GM19467 (cell line): ENCODE data around the gene NDRG4.
A peak's percentile ranks its signal among the peaks of the same experiment; 100 is the strongest.

Experiments used
- ATAC-seq: cut with Tn5 transposase; IDR thresholded peaks from one replicate; pipeline ENCODE4 v1.9.1; 2021; ENCODE audit warnings: mild to moderate bottlenecking, moderate library complexity; ENCODE audit not compliant: unreplicated experiment

NDRG4 gene, protein sequence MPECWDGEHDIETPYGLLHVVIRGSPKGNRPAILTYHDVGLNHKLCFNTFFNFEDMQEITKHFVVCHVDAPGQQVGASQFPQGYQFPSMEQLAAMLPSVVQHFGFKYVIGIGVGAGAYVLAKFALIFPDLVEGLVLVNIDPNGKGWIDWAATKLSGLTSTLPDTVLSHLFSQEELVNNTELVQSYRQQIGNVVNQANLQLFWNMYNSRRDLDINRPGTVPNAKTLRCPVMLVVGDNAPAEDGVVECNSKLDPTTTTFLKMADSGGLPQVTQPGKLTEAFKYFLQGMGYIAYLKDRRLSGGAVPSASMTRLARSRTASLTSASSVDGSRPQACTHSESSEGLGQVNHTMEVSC

DNA sequence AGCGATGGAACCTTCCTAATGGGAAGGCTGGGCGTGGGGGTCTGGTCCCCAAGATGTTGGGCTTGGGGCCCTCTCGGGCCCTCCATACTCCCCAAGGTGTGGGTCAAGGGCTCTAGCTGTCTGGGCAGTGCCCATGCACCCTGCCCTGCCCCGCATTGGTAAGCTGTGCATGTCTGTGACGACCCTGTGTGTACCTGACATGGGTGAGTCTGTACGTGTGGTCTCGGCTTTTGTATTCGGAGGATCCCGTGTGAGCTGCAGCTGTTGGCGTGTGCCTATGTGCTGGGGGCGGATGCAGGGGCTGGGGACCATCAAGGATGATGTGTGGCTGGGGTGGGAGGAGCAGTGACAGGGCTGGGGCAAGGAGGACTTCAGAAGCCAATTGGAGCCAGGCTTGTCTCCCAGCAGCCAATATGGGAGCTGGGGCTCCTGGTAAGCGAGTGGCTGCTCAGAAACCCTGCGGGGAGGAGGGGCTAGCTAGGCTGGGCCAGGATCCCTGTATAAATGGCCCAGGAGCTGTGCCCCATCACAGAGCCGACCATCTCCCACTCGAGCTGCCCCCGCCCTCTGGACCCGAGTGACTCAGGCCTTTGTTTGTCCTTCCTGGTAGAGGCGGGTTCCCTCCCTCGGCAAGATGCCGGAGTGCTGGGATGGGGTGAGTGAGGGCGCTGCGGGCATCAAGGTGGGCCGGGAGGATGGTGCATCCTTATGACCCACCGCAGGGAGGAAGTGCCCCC lies at the start of gene NDRG4:
Gene NDRG4, plus strand, starts transcription at position 529 of the 737 bp plus-strand sequence. Its CDS starts 106 bp downstream, at position 635.
- peak; percentile 48 for ATAC-seq

DNA sequence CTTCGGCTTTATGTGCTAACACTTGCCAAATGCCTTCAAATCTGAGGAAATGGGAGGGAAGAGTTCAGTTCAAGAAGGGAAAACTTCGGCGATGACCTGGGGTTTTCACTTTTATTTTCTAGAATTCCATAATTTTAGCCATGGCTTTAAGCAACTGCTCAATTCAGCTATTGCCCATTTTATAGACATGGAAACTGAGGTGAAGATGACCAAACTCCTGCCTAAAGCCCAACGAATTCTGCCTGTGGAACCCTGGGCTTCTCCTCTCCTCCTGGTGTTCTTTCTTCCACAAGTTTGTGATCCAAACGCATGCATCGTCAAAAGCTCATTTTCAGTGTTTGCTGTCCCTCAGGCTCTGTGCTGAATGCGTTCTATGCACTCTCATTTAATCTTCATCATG lies 49.4 kb upstream of the NDRG4 start:
- no peak for ATAC-seq

DNA sequence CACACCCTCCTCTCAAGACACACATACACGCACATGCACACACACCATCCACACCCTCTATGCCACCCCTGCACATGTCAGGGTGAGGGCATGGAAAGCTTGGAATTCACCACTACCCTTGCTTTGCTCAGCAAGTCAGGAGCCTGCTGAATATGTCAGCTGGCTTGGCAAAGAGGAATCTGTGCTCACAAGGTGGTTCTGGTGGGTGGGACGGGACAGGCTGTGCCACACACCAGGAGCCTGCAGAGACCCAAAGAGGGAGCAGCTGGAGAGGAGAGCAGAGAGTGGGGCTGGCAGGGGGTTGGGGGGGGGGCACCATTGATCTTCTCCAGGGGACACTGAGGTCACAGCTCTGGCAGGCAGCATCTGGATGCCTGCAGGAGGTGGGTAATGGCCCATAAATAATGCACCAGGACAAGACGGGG lies 48.7 kb upstream of the NDRG4 start:
- ATAC-seq: no peak

DNA sequence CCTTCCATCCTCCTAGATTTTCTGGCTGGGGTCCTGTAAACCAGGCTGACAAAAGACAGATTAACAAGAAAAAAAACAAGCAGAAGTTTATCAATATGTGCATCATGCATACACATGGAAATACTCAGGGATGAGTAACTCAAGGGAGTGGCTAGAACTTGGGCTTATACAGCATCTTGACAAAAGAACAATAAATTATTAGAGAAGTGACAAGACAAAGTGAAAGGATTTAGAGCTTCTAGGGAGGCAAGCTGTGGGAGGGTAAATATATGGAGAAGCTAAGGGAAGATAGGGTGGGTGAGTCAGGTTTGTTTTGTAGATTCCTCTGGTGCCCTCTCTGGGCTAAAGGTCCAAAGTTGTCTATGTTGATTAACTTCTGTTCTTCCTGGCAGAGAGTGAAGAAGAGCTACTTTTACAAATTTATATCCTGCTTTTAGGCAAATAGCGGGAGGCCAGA lies 48.0 kb upstream of the NDRG4 start:
- ATAC-seq: no peak

DNA sequence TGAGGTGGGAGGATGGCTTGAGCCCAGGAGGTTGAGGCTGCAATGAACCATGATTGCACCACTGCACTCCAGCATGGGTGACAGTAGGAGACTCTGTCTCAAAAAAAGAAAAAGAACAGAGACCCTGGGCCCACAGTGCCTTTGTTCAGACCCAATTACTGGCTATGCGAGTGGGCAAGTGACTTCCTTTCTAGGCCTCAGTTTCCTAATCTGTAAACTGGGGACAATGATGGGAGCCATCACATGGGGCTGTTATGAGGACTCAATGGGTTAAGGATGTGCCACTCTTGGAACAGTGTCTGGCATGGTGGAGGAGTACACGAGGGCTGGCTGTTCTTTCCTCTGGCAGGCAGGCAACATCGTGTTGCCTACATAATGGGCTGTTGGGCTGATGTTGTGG lies 47.3 kb upstream of the NDRG4 start:
- ATAC-seq: no peak

DNA sequence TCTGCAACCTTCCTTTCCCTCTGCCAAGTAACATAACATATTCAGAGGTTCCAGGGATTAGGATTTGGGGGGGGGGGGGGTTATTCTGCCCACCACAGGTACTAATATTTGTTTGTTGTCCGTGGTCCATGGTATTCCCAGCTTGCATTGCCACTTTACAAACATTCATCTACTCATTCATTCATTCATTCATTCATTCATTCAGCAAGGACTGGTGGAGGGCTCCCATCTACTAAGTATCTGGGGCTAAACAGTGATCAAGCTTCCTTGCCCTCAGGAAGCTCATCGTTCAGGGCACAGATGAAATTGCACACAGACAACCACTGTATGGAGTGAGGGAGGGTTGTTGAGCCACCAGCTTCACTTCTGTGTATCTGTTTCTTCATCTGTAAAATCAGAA lies 45.8 kb upstream of the NDRG4 start:
- ATAC-seq: no peak

DNA sequence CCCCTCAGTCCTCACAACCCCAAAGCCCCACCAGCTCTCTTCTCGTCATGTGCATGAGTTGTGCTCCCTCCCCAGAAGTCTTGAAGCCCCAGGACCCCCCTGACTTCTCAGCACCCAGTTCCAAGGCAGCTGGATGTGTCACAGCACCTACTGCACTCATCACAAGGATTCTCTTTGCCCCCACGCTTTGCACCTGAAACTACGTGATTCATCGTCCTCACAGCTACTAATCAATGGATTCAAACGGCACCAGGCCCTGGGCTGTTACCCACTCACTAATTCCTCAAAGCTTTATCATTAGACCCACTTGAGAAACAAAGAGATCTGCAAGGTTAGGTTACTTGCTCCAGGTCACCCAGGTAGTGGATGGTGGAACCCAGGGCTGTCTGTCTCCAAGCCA lies 45.1 kb upstream of the NDRG4 start:
- ATAC-seq: no peak

DNA sequence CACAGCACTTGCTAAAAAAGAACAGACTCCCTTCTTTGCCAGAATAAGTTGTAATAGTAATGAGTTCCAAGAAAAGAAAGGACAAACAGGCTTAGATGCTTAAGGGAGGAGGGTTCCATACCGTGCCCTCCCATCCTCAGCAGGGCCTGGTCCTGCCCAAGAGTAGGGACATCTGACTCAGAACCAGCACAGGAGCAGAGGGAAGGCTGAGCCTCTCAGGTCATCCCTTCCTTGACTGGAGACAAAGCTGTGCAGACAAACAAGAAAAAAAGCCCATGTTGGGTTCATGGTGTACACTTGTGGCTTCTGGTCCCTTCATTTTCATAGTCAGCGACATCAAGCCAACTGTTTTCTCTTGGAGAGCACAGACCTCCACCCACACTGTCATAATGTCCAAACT lies 44.2 kb upstream of the NDRG4 start:
- no peak for ATAC-seq

DNA sequence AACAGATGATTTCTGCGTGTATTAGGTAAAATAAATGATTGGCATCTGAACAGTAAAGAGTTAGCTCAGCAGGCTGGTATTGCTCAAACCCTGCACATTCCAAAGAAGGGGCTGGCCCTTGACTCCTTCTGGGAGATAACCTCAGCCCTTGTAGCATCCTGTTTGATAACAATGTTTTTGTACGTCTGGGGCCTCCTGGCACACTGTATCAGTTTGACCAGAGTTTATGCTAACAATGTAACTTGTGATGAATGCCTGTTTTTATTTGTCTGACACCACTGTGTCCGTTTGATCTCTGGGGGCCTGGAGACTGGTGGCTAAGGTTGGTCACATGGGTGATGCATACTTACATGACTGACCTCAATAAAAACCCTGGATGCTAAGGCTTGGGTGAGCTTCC lies 43.8 kb upstream of the NDRG4 start:
- ATAC-seq: no peak

DNA sequence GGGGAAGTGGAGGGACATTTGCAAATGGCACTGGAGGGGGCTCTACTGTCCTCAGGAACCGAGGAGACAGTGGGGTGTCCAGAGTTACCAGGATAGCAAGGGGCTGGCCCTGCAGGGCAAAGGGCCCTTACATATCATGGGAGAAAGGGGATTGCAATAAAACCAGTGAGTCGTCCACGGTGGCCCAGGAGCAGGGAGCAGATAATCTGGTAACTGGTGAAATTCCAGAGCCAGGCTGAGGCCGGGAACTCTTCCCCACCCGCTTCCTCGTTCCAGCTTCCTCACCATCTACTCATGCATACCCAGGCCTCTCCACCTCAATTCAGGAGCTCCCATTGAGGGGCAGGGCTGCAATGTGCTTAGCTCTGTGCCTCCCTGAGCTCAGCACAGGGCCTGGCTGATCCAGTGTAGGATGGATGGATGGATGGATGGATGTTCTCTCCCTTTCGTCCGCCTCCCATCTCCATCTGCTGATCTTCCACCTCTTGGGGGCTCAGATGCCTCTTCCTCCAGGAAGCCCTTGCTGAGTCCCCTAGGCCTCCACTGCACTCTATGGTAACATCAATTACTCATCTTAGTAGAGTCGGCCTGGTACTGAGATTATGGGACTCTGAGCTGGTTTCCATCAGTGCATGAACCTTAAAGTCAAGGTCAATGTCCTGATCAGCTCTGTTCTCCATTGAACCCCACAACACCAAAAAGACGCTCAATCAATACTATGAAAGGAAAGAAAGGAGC lies 41.2 kb upstream of the NDRG4 start:
- no peak for ATAC-seq

DNA sequence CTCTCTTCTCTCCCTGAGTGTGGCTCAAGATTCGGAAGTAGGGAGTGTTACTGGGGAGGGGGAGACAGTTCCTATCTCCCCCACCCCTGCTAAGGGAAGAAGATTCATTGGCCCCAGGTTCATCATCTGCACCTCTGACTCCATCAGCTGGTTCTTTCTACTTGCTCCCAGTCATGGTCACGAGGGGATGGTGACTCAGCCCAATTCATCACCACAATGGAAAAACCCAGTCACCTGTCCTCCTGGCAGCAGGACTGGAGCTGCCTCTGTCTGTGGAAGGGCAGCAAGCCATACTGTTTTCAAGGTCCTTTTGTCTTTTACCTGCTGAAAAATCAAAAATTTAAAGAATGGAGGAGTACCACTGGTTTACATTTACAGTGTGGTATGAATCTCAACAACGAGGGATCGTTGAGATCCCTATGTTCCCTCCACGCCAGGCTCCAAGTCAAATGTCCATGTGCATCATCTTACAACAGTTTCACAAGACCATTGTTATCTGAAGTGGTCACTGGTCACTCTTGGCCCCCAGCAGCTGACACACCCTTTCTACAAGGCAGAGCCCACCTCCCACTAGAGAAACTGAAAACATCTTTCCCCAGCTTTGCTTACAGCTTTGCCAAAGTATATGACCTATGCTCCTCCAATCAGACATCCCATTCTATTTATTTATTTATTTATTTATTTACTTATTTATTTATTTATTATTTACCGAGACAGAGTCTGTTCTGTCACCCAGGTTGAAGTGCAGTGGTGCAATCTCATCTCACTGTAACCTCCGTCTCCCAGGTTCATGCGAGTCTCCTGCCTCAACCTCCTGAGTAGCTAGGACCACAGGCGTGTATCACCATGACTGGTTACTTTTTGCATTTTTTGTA lies 40.4 kb upstream of the NDRG4 start:
- ATAC-seq: no peak

DNA sequence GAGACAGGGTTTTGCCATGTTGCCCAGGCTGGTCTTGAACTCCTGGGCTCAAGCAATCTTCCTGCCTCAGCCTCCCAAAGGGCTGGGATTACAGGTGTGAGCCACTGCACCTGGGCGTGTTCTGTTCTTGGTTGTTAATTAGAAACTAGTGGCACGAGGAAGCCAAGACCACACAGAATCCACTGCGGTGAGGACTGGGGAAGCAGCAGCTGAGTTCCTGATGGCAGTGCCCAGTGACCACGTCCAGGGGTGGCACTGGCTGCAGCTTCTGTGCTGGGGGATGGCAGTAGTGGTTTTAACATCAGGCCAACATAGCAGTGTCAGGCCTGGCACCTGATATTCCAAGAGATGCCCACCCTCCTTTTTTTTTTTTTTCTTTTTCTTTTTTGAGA lies 39.7 kb upstream of the NDRG4 start:
- no peak for ATAC-seq

DNA sequence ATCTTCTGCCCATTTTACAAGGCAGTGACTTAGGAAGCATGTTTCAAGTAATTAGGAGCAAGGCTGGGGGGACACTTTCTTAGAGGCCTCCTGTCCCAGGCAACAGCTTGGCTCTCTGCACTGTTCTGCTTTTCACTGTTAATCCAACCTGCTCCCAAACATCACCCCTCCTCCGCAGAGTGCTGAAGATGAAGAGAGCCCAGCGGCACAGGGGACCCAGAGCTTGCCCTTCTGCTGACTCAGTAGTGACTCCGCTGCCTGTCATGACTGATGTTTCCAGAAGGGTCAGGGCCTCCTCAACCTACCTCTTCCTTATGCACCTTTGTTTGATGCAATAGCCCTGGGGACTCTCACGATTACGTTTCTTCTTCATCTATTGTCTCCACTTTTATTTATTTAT lies 38.9 kb upstream of the NDRG4 start:
- no peak for ATAC-seq

DNA sequence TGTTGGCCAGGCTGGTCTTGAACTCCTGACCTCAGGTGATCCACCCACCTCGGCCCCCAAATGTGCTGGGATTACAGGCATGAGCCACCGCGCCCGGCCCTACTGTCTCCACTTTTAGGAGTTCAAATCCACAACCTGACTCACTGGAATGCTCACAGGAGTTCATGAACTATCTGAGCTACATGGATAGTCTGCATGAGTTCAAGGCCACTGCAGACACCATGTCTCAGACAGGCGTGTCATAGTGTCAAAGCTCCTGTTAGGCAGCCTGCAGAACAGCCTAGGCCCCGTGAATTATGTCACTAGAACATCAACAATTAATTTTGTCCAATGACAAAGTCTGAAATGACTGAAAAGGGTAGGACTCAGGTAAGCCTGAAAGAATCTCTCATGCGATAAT lies 38.3 kb upstream of the NDRG4 start:
- ATAC-seq: no peak

DNA sequence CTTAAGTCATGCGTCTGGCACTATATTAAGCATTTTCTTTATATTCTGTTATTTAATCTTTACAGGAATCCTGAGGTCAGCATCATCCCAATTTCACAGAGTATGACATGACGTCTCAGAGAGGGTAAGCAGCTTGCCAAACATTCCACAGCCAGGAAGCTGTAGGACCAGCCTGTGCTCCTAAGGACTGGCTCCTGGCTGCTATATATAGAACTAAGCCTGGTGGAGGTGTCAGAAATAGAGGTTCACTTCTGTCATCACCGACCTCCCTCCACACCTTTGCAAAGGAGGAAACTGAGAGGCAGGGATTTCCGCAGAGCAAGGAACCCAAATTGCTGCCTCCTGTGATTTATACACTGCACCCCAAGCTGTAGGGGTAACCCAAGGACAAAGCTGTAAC lies 37.9 kb upstream of the NDRG4 start:
- no peak for ATAC-seq

DNA sequence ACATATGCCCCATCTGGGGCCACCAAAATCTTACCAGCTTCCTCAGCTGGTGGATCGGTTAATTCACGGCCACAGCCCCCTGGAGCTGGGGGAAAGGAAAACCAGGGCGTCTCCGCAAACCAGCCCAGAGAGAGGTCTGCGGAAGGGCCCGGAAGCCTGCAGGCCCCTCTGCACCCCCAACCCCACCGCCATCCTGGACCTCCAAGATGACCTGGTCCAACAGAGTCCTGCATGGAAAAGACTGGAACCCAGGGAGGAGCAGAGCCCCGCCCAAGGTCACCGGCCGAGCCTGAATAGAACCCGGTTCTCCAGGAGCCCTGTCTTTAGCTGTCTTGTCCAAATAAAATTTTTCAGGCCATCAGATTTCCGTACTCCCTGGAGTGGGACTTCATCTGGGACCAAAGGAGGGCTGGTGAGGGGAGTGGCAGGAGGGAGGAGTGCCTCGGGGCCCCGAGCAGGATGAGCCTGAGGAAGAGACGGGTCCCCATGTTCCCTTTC lies 37.4 kb upstream of the NDRG4 start:
- ATAC-seq: no peak

DNA sequence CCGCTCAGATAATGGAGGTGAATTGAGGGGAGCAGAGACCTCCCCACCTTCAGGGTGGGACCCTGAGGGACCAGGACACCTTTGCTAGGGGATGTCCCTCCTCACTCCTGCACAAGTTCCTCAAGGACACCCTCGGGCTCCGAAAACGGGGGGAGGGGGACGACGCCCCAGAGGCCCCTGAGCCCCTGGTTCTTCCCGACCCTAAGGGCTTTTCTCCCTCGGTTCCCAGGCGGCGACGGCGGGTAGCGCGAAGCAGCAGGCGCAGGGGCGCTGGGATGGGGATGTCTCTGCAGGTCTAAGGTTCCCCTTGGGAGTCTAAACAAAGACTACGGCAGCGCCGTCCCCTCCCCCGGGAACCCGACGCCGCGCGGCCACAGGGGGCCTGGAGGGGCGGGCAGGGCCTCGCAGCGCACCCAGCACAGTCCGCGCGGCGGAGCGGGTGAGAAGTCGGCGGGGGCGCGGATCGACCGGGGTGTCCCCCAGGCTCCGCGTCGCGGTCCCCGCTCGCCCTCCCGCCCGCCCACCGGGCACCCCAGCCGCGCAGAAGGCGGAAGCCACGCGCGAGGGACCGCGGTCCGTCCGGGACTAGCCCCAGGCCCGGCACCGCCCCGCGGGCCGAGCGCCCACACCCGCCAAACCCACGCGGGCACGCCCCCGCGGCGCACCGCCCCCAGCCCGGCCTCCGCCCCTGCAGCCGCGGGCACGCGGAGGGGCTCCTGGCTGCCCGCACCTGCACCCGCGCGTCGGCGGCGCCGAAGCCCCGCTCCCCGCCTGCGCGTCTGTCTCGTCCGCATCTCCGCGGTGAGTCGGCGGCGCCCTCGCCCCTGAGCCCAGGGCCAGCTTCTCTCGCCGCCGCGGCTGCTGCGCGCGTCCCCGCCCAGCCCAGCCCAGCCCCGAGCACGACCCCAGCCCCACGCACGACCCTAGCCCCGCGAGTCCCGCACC lies 36.7 kb upstream of the NDRG4 start:
- ATAC-seq: no peak

DNA sequence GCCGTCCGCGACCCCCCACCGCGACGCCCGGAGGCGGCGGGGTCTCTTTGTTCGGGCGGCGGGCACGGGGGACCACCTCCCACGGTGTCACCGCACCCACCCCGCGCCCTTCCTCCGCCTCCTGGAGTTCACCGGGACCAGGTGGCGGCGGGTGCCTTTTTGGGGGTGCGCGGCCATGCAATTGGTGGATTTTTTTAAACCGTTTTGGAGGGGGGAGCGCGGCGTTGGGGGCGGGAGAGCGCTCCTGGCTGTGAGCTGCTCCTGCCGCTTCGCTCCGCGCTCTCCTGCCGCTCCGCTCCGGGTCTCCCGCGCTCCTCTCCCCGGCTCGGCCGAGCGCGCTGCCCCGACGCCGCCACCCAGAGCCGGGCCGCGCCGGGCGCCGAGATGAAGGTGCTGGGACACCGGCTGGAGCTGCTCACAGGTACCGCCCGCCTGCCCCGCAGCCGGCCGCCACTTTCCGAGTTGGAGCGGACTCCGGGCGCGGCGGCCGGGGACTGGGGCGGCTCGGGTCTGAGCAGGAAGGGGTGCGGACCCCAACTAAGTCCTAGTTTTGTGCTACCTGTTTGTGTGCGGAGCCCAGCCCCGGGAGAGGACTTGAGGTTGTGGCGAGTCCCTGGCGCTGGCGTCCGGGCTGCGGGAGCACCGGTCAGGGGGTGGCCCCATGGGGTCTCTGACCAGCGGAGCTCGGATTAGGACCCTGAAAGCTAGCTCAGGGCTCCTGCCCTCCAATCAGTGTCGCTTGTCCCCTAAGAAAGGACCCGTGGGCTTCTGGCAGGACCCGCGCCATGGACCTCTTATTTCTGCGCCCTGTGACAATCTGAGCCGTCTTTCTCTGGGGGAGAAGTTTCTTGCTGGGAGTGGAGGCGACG lies 35.7 kb upstream of the NDRG4 start:
- ATAC-seq: no peak
